Measurements from ENCODE around the gene BRD3OS.

The BRD3OS gene

GRCh38 chr9:134050726-134051125 is 25.4 kb downstream of the BRD3OS start:
- peaks cover 3 to 11% of the 10 kb centered on the region in 2 experiments for H3K4me1 ChIP-seq (ENCODE audit: control insufficient read depth in 1 of 2, insufficient read depth in 1 of 2, low read depth in 1 of 2, low read length in 1 of 2)
- H3K4me3 ChIP-seq (ENCODE audit: low read depth in 1 of 2, low read length in 1 of 2): no peak overlapping the region
- H3K27ac ChIP-seq: no peak overlapping the region
- no peaks in the 10 kb centered on the region for H3K9me3 ChIP-seq
- TF ChIP-seq CTCF (IDR thresholded peaks at IDR 0.05): no peak
- H3K36me3 ChIP-seq: peaks cover 89% of the 10 kb centered on the region
- H3K27me3 ChIP-seq: no peaks in the 10 kb centered on the region

GRCh38 chr9:134051319-134051718 is 26.0 kb downstream of the BRD3OS start:
- TF ChIP-seq CTCF (IDR thresholded peaks at IDR 0.05): no peak
- Histone ChIP-seq H3K4me3 (ENCODE audit: low read depth in 1 of 2, low read length in 1 of 2) (no peak overlapping the region), H3K27me3 (no peaks in the 10 kb centered on the region), H3K4me1 (ENCODE audit: control insufficient read depth in 1 of 2, insufficient read depth in 1 of 2, low read depth in 1 of 2, low read length in 1 of 2) (peaks cover 8 to 15% of the 10 kb centered on the region in 2 experiments), H3K9me3 (no peaks in the 10 kb centered on the region), H3K27ac (no peak overlapping the region), H3K36me3 (peaks cover 83% of the 10 kb centered on the region)

- no peak overlapping the region for H3K4me3 ChIP-seq (ENCODE audit: low read depth in 1 of 2, low read length in 1 of 2)
- no peak for TF ChIP-seq CTCF (IDR thresholded peaks at IDR 0.05)
- no peak overlapping the region for H3K27ac ChIP-seq
- H3K4me1 ChIP-seq (ENCODE audit: control insufficient read depth in 1 of 2, insufficient read depth in 1 of 2, low read depth in 1 of 2, low read length in 1 of 2): peaks cover 10 to 15% of the 10 kb centered on the region in 2 experiments
- H3K27me3 ChIP-seq: no peaks in the 10 kb centered on the region
- peaks cover 76% of the 10 kb centered on the region for H3K36me3 ChIP-seq
- H3K9me3 ChIP-seq: no peaks in the 10 kb centered on the region
Measured at GRCh38 chr9:134052491-134052890, 27.2 kb downstream of the BRD3OS start.

- H3K27me3 ChIP-seq: no peaks in the 10 kb centered on the region
- H3K27ac ChIP-seq: no peak overlapping the region
- peaks cover 10 to 15% of the 10 kb centered on the region in 2 experiments for H3K4me1 ChIP-seq (ENCODE audit: control insufficient read depth in 1 of 2, insufficient read depth in 1 of 2, low read depth in 1 of 2, low read length in 1 of 2)
- no peaks in the 10 kb centered on the region for H3K9me3 ChIP-seq
- no peak overlapping the region for H3K4me3 ChIP-seq (ENCODE audit: low read depth in 1 of 2, low read length in 1 of 2)
- H3K36me3 ChIP-seq: peaks cover 72% of the 10 kb centered on the region
- TF ChIP-seq CTCF (IDR thresholded peaks at IDR 0.05): no peak
Measured at GRCh38 chr9:134052941-134053340, 27.7 kb downstream of the BRD3OS start.

GRCh38 chr9:134053401-134053871 is 28.2 kb downstream of the BRD3OS start:
- Histone ChIP-seq H3K9me3 (no peaks in the 10 kb centered on the region), H3K27me3 (no peaks in the 10 kb centered on the region), H3K4me3 (ENCODE audit: low read depth in 1 of 2, low read length in 1 of 2) (no peak overlapping the region), H3K36me3 (peaks cover 67% of the 10 kb centered on the region), H3K27ac (no peak overlapping the region), H3K4me1 (ENCODE audit: control insufficient read depth in 1 of 2, insufficient read depth in 1 of 2, low read depth in 1 of 2, low read length in 1 of 2) (peaks cover 10 to 15% of the 10 kb centered on the region in 2 experiments)
- no peak for TF ChIP-seq CTCF (IDR thresholded peaks at IDR 0.05)
